Upper lobe of right lung (tissue), 1 donor: ENCODE data around the gene POU3F3. TPM values are rescaled to one million over a fixed set of nuclear protein-coding genes. Genes with fewer than 3 reads are reported as not detected.
A peak's percentile ranks its signal among the peaks of the same experiment; 100 is the strongest.

Experiments used
- ATAC-seq: fragments of 200-7000 bp; cut with Tn5 transposase; one replicate; pipeline ENCODE4 v1.9.1; 2020; ENCODE audit warnings: mild to moderate bottlenecking, moderate library complexity
- DNase-seq: peaks from one replicate; pipeline ENCODE4 v3.0.0-alpha.2; 2020
- H3K27ac ChIP-seq: fragments of 200-600 bp; one replicate; pipeline ENCODE4 v1.8.0; 2022
- H3K27me3 ChIP-seq: fragments of 200-600 bp; one replicate; pipeline ENCODE4 v1.8.0; 2022; ENCODE audit warnings: mild to moderate bottlenecking
- H3K36me3 ChIP-seq: fragments of 200-600 bp; one replicate; pipeline ENCODE4 v1.8.0; 2022
- H3K4me1 ChIP-seq: fragments of 200-600 bp; one replicate; pipeline ENCODE4 v1.8.0; 2022
- H3K4me3 ChIP-seq: fragments of 200-600 bp; one replicate; pipeline ENCODE4 v1.8.0; 2022; ENCODE audit warnings: mild to moderate bottlenecking
- H3K9me3 ChIP-seq: fragments of 200-600 bp; one replicate; pipeline ENCODE4 v1.8.0; 2022
- intact Hi-C: fragments of 100-400 bp; cut with DNase I; formaldehyde crosslinking; loops from one replicate; pipeline ENCODE4 v1.11.0; 2022
- total RNA-seq: library from RNA; stranded (reverse); fragmentation: NEBNext Ultra II Directional; extraction: Animal tissue kit (Norgen Biotek cat#: 25700); gene quantifications from one replicate; pipeline ENCODE4 v1.2.1, GENCODE V29; 2021
- TF ChIP-seq, protein P1 (sequence below): fragments of 200-600 bp; IDR thresholded peaks from one replicate; pipeline ENCODE4 v1.8.0; 2022; ENCODE audit warnings: antibody characterized with exemption
- donor health status: DM: no; HTN: yes; CAD: no; lungs with severe emphysema.

Gene POU3F3
- total RNA-seq, 1 donor from 2014 or later: not detected

- TF ChIP-seq, protein P1, sequence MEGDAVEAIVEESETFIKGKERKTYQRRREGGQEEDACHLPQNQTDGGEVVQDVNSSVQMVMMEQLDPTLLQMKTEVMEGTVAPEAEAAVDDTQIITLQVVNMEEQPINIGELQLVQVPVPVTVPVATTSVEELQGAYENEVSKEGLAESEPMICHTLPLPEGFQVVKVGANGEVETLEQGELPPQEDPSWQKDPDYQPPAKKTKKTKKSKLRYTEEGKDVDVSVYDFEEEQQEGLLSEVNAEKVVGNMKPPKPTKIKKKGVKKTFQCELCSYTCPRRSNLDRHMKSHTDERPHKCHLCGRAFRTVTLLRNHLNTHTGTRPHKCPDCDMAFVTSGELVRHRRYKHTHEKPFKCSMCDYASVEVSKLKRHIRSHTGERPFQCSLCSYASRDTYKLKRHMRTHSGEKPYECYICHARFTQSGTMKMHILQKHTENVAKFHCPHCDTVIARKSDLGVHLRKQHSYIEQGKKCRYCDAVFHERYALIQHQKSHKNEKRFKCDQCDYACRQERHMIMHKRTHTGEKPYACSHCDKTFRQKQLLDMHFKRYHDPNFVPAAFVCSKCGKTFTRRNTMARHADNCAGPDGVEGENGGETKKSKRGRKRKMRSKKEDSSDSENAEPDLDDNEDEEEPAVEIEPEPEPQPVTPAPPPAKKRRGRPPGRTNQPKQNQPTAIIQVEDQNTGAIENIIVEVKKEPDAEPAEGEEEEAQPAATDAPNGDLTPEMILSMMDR: no peak
- H3K27me3 ChIP-seq: peaks cover 20% of the 10 kb centered on the region
- H3K27ac ChIP-seq: no peak overlapping the region
- no peaks in the 10 kb centered on the region for H3K36me3 ChIP-seq
- no peaks in the 10 kb centered on the region for H3K9me3 ChIP-seq
- intact Hi-C loops: no loop called here
- ATAC-seq (no peak), DNase-seq (no peak)
- H3K4me3 ChIP-seq: no peak overlapping the region
- no peaks in the 10 kb centered on the region for H3K4me1 ChIP-seq
Observed at GRCh38 chr2:104883357-104883756, 29.4 kb downstream of the POU3F3 start.

- Histone ChIP-seq H3K36me3 (no peaks in the 10 kb centered on the region), H3K9me3 (no peaks in the 10 kb centered on the region), H3K4me1 (no peaks in the 10 kb centered on the region), H3K27ac (no peak overlapping the region), H3K27me3 (peaks cover 9% of the 10 kb centered on the region), H3K4me3 (no peak overlapping the region)
- ATAC-seq: no peak
- intact Hi-C loops: no loop called here
- DNase-seq: no peak
- TF ChIP-seq, protein P1: no peak
Observed at GRCh38 chr2:104885119-104885782, 31.3 kb downstream of the POU3F3 start.

DNA sequence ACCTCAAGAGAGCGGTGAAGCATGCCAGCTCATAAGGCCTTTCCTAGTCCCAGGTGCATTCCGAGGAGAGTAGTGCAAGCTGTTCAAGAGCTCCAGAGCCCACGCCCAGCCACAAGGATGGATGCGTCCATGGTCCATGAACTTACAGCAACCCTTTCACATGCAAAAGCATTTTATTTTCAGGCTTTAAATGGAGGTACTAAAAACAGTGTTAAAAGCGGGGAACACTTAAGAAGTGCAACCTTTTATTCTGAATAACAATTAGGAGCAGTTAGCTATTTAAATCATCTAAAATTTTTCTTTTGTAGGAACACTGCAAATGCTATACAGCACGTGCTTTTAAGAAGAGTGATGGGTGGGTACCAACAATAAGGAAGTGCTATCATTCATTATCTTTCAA, 33.8 kb downstream of the POU3F3 start:
- no peak for ATAC-seq
- Histone ChIP-seq H3K27me3 (peaks cover 9% of the 10 kb centered on the region), H3K4me1 (no peaks in the 10 kb centered on the region), H3K9me3 (no peaks in the 10 kb centered on the region), H3K36me3 (no peaks in the 10 kb centered on the region), H3K4me3 (no peak overlapping the region), H3K27ac (no peak overlapping the region)
- intact Hi-C loops: no loop called here
- TF ChIP-seq, protein P1: no peak
- no peak for DNase-seq

- intact Hi-C loops: no loop called here
- TF ChIP-seq, protein P1: no peak
- Histone ChIP-seq H3K27me3 (peaks cover 3% of the 10 kb centered on the region), H3K4me3 (no peak overlapping the region), H3K9me3 (no peaks in the 10 kb centered on the region), H3K27ac (no peak overlapping the region), H3K4me1 (no peaks in the 10 kb centered on the region), H3K36me3 (no peaks in the 10 kb centered on the region)
- ATAC-seq: no peak
- DNase-seq: no peak
Observed at GRCh38 chr2:104888489-104889258, 34.8 kb downstream of the POU3F3 start.

DNA sequence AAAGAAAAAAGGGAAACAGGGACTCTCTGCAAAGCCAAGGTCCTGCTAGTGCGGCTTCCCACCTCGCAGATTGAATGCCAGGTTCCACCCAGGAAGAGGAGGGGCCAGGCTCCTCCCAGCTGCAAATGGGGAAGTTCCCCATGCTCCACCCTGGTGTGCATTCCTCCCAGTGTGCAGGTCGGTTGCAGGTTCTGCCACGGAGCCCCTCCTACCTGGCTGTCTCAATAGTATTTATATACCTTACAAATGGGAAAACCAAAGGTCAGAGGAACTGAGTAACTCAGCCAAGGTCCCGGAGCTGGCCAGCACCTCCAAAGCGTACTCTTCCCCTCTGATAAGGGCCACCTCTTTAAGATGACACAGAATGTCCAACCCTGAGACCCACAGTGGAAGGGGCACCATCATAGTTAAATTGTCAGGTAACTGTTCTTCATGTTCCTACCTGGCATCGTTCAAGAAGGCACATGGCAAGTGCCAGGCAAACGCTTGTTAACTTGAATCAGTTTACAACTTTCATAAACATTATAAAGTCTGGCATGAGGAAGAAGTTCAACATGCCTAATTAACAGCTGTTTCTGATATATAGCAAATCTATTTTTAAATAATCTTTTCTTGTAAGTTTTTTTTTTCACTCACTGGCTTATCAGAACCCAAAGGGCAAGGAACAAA, 35.5 kb downstream of the POU3F3 start:
- Histone ChIP-seq H3K36me3 (no peaks in the 10 kb centered on the region), H3K4me1 (no peaks in the 10 kb centered on the region), H3K4me3 (no peak overlapping the region), H3K9me3 (no peaks in the 10 kb centered on the region), H3K27me3 (peaks cover 3% of the 10 kb centered on the region), H3K27ac (no peak overlapping the region)
- no peak for DNase-seq
- peak; percentile 53 for ATAC-seq
- TF ChIP-seq, protein P1: no peak
- intact Hi-C loops: no loop called here
